GDM1 (cell line): ENCODE measurements around the gene MAL.
"Not testable (repeated sequence)": the region's sequence is repeated elsewhere in the genome, so short reads cannot be mapped to it uniquely, and the experiment has no call there.

Source experiments
- DNase-seq: peaks from one replicate; lab custom pipeline; 2025; lab: John Stamatoyannopoulos, UW

Gene MAL

DNA sequence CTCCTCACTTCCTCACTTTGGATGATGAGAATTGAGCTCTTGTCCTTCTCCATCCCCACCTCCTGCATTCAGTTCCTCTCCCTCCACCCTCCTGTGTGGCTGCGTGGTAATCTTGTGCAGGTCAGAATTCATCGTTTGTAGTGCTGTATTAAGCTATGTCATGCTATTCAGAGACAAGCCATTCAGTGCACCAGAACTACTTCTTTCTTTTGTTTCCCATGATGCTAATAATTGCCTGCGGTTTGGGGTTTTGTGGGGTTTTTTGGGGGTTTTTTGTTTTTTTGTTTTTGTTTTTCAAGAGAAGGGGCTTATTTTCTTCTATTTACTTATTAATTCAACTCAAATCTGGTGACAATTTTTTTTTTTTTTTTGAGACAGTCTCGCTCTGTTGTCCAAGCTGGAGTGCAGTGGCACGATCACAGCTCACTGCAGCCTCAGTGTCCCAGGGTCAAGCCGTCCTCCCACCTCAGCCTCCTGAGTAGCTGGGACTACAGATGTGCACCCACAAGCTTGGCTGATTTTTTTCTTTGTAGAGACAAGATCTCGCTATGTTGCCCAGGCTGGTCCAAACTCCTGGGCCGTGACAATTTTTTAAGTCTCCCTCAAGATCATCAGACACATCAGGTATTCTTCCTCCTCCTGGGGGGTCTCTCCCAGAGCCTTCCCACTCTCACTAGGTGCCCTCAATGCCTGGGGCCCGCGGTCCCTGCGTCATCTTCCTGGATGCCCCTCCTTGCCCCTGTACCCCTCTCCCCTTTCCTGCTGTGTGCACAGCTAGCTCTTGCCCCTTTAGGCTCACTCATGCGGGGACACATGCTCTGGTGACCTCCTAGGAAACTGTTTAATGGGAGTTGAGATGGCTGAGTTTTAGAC, 37.8 kb downstream of the MAL start:
- no peak for DNase-seq

DNA sequence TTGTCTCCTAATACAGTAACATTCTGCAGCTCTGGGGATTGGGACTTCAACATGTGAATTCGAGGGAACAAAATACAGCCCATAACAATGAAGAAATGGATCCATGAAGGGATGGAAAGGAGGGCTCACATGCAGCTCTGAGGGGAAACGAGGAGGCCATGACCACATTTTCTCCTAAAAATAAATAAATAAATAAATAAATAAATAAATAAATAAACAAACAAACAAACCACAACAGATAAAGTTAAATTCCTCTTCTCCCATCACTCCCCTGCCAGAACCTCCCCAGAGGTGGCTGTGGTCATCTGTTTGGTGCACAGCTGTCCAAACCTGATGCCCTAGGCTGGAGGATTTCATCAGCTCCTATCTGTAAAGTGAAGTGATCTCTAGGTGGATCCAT, 42.7 kb downstream of the MAL start:
- DNase-seq: no peak

DNA sequence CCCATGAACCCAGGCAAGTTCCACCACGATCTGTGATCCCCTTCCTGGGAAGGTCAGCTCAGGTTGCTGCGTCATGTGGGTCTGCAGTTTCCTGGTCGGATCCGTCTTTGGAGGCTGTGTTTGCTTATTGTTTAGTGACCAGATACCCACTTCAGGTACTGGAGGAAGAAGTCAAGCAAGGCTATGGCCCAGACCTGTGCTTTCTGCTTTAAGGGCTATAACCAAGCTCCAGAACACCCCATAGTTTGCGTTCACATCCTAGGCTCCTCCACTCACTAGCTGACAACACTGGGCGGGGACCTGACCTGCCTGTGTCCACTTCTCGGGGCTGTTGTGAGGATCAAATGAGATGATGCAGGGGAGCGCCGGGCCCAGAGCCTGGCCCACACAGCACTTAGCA, 44.0 kb downstream of the MAL start:
- no peak for DNase-seq

DNA sequence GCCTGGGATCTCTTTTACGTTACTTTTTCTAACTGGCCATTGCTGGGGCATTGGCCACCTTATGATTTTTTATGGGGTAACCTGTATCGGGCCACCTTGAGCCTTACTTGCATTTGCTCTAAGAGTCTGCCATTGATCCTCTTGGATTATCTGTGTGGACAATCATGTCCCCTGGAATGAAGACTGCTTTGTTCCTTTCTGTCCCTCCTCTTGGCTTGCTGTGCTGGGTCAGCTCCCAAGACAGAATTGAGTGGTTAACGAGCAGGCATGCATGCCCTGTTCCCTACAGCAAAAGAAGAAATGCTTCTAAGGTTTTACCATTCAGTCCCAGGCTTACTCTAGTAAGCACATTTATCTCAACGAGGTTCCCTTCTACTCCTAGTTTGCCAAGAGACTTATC, 46.3 kb downstream of the MAL start:
- DNase-seq: no peak

DNA sequence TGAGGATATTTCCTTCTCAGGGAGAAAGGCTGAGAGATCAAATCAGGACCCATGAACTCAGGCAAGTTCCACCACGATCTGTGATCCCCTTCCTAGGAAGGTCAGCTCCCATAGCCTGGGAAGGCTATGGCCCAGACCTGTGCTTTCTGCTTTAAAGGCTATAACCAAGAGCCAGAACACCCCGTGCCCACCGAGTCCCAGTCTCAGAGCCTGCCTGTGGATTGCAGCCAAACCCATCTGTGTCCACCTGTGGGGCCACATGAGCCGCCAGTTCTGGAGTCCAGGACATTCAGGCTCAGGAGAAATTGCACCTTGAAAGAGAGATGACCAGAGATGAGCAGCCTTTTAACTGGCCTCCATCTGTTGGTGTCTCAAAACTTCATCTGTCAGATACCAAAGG, 46.9 kb downstream of the MAL start:
- DNase-seq: no peak

DNA sequence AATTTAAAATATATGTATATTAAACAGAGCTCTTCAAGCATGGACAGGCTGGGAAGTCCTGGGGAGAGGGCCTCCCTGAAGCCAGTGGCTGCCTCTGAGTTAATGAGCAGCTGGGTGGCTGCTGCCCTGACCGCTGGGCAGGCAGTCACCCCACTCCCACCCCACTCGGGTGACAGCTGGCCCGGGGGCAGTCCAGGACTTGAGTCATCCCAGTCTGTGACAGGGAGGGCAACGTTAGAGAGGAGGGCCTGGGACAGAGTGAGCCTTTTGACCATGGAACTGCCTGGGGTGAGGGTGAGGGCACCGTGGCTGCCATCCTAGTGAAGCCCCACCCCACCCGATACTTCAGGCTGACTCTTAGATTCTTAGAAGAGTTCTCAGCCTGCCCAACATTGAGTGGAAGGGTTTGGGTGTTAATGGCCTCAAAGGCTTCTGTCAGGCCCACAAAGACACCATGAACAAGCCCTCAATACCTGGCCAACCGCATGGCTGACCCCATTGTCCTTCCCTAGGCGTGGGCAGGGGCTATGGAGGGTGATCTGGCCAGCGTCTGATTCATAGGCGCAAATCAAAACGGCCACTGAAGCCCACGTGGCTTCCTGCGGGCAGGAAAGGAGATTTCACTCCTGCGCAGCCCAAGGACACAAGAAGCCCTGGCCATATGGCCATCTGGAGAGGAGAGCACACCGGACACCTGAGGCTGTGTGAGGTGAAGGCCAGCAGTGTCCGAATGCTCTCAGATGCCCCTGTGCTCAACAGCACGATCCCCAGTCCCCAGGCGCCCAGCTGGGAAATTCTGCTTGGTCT, 48.6 kb downstream of the MAL start:
- DNase-seq: no peak

DNA sequence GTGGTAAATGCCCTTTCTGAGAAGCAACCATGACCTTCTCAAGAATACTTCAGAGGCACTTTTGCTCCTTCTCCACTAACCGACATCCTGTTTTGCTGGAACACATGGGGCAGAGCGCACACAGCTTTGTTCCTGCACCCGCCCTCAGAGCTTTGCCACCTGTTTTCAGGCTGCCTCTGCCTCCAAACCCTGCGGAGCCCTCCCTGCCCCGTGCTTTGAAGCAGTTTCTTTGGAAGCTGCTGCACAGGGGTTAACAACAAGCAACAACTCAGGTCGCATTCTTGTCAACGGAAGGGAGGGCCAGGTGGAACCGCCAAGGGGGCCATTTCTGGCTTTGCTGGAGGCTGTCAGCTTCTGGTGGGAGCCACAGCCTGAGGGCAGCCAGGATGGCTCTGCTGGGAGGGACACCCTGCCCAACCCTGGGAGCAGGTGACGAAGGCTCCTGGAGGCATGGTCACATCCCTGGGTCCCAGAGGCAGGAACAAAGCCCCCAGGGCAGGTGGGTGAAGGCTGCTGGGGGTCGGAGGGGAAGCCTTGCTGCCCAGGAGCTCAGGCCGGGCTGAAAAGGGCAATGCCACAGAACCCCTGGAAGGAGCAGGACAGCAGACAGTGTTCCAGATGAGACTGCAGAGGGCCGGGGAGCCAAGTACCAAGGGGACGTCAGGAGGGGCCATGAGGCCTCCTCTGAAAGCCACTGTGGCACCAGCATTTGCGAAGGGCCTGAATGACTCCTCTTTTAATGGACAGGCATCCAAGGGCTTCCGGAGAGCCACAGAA, 49.3 kb downstream of the MAL start:
- DNase-seq: no peak

DNA sequence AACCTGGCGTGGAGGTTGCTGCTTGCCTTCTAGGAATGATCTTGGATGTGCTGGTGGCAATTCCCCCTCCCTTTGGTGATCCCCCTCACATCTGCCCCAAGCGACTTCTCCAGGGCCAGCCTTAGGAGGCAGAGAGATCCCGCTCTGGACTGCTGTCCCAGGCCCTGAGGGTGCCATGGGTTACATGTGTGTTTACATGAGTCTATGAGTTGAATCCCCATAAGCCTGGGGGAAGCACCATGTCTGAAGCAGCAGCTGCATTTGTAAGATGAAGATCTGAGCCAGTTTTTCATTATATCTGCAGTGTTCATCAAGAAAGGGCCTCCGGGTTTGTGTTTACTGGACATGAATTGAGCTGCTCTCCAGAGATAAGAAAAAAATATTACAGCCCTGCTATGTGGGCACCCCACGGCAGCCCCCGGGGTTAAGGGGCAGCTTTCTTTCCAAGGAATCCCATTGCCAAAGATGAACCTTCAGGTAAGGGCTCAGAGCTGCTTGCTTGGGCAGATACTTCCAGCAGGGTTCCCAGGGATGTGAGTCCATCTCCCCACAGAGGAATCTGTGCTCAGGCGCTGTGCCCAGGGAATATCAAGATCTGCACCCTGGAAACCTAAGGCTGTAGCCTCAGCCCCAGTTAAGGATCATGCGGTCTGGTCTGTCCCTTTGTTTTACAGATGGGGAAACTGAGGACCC, 50.1 kb downstream of the MAL start:
- no peak for DNase-seq

DNA sequence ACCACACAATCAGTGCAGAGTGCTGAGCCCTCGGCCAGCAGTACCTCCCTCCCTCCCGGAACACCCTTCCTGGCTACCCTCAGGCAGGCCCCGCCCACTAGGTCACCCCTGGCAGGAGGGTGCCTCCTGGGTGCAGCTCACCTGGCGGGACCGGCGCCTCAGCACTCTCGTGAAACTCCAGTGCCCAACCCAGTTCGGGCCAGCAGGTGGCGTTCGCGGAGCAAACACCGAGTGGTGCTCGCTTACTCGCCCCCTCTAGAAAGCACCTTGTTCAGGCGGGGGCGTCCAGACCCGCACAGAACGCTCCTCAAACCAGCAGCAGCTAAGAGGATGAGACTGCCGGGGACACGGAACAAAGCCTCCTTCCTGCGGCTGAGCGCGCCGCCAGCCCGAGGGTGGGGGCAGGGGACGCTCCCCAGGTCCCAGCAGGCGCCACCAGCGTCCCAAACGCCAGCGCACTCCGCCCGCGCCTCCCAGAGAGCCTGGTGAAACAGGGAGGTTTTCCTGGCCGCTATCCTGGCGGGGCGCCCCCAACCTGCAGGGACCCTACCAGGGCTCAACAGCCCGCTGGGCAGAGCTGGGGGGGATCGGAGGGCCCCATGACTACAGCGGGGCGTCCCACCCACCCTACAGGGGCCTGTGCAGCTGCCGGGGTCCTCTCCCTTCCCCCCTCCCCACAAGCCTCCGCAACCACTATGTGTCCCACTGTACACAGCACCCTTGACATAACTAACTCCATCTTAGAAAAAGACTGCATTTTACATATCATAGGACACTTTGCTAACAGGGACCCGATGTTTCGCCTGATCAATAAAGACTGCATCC, 51.4 kb downstream of the MAL start:
- DNase-seq: peak; percentile 10

DNA sequence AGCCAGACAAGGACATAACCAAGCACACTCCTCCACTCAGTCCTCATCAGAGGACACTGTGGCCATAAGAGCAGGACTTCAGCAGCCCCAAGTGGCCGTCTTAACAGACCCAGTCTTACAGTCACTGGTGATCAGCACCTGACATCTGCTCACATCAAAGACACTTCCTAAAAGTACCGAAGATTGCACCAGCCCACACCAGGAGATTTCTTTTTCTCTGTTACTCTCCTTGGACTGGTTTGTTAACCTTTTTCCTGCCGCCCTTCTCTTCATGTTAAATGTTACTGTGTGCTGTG, 52.0 kb downstream of the MAL start:
- no peak for DNase-seq

DNA sequence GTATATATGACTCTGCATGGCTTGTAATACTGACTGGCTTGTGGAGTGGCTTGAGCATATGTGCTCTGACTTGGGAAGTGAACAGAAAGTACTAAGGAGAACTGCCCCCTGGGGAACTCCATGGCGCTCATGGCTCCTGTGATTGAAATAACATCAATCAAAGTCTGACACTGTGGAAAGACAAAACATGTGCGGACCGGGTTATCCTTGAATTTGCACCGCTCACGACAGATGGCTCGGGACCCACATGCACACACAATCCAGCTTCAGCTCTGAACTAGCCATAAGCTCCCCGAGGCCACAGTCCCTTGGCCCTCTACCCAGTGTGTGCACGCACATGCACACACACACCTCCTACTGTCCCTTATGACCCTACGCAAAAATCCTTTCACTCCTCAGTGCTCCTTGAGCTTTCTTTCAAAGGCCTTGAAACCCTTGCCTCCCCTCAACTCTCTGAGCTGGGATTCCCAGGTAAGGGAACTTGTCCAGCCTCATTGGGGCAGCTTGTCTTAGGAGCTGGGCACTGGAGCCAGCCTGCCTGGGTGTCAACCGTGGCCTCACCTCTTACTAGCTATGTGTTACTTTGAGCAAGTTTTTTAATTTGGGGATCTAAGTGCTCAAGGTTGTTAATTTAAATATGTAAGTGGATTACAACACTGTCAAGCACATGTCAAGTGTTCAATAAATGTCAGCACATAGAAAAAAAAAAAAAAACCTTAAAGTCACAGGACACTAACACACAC, 52.5 kb downstream of the MAL start:
- no peak for DNase-seq

DNA sequence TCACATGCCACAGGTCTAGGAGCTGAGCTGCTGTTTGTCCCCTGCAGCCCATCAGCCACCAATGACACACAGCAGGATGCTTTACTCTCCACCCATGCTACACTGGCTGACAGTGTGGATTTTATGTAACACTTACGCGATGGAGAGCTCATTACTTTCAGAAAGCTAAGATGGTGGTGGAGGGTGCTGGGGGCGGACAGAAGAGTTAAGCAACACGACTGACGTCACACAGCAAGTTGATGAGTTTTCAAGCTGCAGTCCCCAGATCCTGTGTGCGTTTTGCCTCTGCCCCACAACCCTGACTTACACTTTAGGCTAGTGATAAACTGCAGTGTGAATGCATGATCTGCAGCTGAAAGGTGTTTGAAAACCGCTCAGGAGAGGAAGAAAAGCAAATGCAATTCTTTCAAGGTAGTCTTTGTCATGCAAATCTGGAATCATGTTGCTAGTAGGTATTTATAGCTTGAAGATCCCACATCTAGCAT, 53.7 kb downstream of the MAL start:
- no peak for DNase-seq

DNA sequence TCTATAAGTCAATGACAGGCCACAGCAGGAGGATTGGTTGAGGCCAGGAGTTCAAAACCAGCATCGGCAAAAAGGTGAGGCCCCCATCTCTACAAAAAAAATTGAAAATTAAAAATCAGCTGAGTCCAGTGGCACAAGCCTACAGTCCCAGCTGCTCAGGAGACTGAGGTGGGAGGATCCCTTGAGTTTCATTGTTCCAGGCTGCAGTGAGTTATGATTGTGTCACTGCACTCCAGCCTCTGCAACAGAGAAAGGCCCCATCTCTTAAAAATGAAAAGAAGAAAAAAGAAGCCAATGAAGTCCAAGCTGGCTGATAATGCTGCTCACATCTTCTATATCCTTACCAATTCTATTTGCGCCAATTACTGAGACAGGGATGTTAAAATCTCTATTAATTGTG, 57.0 kb downstream of the MAL start:
- DNase-seq: no peak

DNA sequence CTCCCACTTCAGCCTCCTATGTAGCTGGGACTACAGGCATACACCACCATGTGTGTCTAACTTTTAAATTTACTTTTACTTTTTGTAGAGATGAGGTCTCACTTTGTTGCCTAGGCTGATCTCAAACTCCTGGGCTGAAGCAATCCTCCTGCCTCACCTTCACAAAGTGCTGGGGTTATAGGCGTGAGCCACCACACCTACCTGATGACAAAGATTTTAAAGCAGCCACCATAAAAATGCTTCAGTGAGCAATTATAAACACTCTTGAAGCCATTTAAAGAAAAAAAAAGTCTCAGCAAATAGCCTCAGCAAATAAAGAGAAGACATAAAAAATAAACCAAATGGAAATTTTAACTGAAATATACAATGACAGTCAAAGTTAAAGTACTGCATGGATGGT, 60.5 kb downstream of the MAL start:
- DNase-seq: no peak

DNA sequence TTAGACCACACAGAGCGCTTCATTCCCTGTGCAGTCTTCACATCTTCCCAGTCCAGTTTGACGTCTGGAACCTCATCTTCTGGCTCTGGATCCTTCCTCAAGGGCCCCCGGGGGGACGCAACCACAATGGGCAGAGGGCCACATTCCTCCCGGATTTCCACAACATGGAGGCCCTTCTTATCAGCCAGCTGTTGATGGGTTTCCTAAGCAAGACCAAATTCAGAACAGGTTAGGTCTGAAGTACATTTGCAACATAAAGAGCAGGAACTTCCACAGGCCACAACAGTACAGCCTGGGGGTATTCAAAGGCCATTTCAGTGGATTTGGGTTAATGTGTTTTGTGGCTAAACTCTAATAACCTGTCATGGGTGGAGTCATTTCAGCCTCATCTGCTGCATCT, 61.9 kb downstream of the MAL start:
- DNase-seq: no peak

DNA sequence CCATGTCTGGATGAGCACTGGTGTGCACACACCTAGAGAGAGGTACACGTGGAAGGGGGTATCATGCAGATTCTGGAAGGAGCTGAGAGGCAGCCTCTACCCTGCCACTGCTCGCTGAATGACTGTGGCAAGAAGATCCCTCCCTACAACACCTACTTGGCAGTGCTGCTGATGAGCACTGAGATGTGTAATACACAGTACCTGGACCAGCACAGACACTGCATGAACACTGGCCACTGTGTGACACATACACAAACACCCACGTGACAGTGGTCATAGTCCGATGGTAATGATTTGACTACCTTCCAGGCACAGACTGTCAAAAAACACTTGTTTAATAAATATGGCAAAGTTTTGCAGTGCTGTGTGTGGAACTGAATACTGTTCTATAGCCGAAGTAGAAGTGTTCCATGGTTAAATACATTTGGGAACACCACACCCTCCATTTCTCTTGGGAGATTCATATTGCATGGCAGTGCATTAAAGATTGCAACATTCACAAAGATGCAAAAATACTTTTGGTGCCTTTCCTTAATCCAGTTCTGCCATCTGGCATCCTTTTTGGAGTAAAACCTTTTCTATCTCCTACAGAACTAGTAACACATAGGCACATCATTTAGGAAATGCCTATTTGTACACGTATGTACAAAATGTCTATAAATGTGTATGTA, 66.5 kb downstream of the MAL start:
- no peak for DNase-seq

DNA sequence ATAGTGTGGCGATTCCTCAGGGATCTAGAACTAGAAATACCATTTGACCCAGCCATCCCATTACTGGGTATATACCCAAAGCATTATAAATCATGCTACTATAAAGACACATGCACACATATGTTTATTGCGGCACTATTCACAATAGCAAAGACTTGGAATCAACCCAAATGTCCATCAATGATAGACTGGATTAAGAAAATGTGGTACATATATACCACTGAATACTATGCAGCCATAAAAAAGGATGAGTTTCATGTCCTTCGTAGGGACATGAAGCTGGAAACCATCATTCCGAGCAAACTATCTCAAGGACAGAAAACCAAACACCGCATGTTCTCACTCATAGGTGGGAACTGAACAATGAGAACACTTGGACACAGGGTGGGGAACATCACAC, 72.8 kb downstream of the MAL start:
- DNase-seq: not testable (repeated sequence)

DNA sequence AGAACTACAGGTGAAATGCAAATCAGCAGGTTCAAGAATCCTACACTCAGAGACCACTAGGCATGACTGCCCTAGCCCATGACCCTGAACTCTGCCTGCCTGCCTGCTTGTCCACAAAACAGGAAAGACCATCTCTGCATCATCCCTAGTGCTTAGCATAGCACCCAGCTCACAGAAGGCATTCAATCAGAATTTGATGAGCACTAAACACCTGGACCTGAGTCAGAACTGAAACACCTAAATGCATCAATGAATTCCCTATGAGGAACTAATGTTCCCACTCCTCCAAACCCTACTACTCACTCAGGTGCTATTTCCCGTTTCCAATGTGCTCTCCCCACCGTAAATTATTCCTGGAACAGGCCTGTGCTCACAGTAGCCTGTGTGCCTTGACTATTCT, 74.4 kb downstream of the MAL start:
- no peak for DNase-seq
